Right lung (tissue), 5 donors: ENCODE data around the gene MRPL23. TPM values are rescaled to one million over a fixed set of nuclear protein-coding genes. Genes with fewer than 3 reads are reported as not detected.

Source experiments
- DNase-seq, 2 donors: peaks; one replicate each; pipeline ENCODE4 v3.0.0-alpha.2; 2013
- polyA plus RNA-seq, 5 donors: library from polyadenylated mRNA; unstranded; fragments of 120-200 nt; gene quantifications; one replicate each; pipeline versions ENCODE4 v1.2.1 to v1.2.3, GENCODE V29; 2013; ENCODE audit warnings: inconsistent platforms in 1 of 5, low replicate concordance in 1 of 5; ENCODE audit not compliant: insufficient read length in 5 of 5, insufficient read depth in 1 of 5

Gene MRPL23
- polyA plus RNA-seq, 5 donors: 33.3 to 60.5 (median 54.7) TPM

DNA sequence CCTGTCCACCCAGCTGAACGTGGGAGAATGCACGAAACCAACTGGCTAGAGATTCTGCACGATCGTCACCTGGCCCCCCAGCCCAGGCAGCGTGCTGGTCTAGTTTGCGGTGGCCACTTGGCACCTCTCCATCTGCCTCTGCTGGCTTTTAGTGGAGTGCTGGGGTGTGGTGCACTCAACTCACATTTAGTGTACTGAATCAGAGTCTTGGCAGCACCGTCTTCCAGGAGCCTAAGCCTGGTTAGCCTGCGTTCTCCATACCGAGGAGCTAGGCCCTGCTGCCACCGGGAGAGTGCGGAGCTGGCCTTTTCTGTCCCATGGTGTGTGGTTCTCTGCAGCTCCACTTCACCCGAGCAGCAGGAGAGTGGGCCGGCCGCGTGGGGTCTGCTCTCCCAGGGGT is 2.8 kb downstream of the MRPL23 start:
- no peak for DNase-seq

GRCh38 chr11:1952806-1953482 is 5.8 kb downstream of the MRPL23 start:
- no peak for DNase-seq

DNA sequence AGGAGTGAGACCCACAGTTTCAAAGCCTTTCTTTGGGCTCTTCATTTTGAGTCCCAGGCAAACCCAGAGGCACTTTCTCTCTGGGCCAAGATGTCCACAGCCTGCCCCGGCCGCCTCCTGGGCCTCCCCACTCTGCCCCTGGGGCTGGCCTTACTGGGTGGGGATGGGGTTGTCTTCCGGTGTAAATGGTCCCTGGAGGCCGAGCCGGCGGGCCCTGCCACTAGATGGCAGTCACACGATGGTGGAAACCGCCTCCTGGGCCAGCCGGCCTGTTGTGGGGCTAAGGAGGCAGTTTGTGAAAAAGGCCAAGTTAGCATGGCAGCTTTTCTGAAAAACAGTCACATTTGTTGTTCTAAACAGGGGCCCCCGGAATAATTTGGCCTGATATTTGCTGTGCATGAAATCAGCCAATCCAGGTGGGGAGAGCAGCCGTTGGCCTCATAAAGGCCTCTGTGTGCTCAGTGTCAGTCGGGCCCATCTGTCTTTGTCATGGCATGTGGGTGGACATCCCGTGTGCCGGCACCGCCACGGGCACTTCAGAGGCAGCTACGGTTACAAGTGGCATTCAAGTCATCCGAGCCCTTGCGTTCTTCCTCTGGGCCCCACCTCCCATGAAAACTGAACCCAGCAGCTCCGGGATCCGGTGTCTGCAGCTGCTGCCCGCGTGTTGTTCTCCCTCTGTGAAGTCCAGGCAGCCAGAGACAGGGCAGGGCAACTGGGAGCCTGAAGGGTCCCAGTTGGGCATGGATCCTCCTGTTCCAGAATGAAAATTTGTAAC is 6.5 kb downstream of the MRPL23 start:
- no peak for DNase-seq

GRCh38 chr11:1958367-1958766 is 11.2 kb downstream of the MRPL23 start:
- DNase-seq: no peak

DNA sequence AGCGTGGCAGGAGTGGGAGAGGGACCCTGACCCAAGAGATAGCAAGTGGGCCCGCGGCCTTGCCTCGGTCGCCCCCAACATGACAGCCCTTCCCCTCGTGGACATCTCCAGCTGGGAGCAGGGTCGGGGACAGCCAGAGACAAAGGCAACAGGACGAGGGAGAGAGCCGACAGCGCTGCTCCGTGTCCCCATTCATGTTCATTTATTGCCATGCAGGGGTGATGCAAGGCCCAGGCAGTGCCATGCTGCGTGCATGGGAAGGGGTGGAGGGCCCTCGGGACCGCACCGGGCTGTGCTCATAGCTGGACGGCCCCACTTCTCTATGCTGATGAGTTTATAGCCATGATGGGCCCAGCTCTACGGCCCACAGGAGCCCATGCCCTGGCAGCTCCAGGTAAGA is 12.7 kb downstream of the MRPL23 start:
- no peak for DNase-seq

DNA sequence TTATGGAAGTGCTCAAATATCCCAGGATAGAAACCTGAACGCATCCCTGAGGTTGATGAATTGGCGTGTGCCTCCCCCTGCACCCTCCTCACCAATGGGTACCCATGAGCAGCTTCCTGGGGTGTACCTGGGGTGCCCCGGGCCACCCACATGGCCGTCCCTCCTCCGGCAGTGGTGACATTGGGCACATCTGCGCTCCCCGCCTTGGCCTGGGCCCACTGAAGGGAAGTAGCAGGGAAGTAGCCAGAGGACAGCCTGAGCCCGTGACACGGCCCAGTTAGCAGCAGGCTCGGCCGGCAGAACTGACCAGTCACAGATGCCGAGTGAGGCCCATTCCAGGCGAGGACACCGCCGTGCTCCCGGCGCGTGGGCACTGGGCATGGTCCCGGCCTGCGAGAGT is 16.7 kb downstream of the MRPL23 start:
- no peak for DNase-seq

DNA sequence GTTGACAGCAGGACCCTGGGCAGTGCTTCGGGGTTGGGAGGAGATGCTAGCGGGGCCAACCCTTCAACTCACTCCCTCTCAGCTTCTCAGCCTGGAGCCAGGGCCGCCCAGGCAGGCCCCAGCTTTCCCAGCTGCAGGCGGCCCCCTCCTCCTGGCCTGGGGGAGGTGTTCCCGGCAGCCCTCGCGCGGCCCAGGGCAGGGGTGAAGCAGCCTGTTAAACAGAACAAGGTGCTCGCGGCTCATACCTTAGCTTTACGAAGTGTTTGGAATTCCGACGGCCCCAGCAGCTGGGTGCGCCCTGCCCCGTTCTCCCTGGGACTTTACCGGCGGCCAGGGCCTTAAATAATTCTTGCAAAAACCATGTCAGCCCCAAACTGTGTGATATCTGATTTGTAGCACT is 17.2 kb downstream of the MRPL23 start:
- DNase-seq: no peak

- no peak for DNase-seq
These were observed 17.8 kb downstream of the MRPL23 start for GRCh38 chr11:1964955-1965354.

DNA sequence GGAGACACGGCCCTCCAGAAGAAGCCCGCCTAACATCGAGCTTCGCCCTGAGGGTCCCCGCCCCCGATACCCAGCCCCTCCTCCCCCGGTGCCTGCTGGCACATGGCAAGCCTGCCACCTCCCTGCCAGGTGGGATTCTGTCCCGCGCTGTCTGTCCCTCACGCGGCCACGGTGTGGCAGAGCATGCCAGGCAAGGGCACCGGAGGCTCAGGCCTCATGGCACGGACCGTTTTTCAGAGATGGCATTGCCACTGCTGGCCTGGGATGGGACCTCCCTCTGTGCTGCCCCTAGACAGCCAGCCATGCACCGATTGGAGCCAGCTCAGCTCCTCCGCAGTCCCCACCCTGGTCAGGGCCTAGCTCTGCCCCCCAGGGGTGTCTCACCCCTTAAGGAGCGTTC is 19.4 kb downstream of the MRPL23 start:
- no peak for DNase-seq

DNA sequence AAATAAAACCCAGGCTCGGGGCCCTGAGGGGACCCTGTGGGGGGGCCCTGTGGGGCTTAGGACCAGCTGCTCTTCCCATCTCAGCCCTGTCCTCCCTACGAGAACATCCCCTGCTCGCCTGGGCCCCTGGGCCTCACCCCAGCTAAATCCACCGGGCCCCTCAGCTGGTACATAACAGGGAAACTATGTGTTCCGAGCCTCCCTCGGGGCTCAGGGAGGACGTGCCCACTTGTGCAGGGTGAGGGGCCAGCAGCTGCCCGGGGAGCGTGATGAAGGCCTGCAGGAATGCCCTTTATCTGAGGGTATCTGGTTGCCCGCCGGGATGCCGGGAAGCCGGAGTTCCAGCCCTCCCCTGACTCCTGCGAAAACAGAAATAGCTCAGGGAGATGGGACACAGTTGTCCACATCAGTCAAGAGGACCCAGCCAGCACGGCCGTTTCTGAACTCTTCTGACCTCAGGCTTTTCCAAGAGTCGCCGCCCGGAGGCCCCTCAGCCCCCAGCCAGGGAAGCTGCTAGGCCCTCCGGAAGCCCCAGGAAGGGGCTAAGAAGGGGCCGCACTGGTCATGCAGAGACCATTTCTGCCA is 20.6 kb downstream of the MRPL23 start:
- no peak for DNase-seq

DNA sequence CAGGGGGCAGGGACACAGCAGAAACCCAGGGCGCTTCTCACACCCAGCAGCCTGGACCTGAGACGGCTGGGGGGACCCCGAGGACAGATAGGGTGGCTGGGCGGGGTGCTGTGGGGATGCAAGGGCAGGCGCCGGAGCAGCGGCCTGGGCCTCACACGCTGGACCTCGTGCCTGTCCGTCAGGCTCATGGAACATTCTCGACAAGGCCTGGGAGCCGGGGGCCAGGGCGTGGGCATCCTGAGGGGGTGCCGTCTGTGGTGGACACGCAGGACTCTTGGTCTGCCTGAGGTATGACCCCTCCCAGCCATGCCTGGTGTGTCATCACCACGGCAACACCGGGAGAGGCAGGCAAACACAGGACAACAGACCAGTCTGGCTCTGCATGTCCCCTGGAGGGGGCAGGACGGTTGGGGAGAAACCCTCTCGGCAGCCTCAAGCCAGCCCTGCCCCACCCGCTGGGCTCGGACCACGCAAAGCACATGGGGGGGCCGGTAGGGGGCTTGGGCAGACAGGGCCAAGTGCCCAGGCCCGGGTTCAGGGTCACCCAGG is 21.4 kb downstream of the MRPL23 start:
- DNase-seq: no peak

GRCh38 chr11:1969035-1969434 is 21.9 kb downstream of the MRPL23 start:
- no peak for DNase-seq

DNA sequence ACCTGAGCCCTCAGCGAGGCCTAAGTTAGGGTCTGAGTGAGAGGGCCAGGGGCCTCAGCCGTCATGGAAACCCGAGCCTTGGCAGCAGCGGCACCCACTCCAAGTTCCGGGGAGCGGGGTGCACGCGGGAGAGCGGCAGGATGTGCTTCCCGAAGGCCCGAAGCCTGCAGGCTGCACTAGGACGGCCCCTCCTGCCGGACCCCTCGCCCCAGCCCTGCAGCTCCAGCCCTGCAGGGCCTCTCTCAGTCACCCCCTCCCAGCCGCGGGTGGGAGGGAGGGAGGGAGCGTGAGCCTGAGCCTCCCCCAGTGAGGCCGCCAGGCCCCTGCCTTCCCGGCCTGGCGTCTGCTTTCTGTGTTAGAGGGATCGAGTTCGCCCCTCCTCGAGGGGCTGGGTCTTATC is 22.6 kb downstream of the MRPL23 start:
- no peak for DNase-seq

DNA sequence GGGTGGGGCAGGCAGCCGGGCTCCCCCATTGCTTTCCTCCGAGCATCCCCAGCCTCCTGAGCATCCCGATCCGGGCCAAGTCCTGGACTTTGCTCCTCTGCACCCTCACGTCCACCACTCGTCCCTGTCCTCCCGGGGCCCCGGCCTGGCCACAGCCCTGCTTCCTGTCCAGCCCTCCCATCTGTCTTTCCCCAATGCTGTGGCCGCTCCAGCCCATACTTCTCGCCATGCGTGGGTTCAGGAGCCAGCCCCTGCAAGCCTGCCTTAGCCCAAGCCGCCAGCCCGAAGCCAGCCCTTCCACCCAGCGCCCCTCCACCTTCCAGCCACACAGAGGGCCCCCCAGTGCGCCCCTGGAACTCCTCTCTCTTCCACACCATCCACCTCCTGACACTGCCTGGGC is 23.8 kb downstream of the MRPL23 start:
- DNase-seq: no peak

- no peak for DNase-seq
These were observed 28.1 kb downstream of the MRPL23 start for GRCh38 chr11:1975185-1975584.

GRCh38 chr11:1978720-1979473 is 31.8 kb downstream of the MRPL23 start:
- no peak for DNase-seq

DNA sequence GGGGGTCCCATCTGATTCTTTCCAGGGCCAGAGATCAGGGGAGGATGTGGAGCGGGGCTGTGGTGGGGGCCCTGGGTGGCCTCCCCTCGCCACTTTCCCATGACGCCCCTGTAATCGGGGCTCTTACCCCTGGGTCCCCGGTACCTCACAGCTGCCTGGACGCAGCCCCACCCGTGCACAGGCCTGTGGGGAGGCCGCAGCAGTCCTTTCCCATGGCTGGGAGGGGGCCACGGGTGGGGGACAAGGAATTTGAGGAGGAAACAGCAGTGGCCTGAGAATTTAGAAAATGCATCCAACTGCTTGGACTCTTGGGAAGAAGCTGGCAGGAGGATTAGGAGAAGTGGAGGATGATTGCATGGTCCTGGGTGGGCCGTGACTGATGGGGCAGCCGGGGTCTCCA is 32.5 kb downstream of the MRPL23 start:
- DNase-seq: no peak

DNA sequence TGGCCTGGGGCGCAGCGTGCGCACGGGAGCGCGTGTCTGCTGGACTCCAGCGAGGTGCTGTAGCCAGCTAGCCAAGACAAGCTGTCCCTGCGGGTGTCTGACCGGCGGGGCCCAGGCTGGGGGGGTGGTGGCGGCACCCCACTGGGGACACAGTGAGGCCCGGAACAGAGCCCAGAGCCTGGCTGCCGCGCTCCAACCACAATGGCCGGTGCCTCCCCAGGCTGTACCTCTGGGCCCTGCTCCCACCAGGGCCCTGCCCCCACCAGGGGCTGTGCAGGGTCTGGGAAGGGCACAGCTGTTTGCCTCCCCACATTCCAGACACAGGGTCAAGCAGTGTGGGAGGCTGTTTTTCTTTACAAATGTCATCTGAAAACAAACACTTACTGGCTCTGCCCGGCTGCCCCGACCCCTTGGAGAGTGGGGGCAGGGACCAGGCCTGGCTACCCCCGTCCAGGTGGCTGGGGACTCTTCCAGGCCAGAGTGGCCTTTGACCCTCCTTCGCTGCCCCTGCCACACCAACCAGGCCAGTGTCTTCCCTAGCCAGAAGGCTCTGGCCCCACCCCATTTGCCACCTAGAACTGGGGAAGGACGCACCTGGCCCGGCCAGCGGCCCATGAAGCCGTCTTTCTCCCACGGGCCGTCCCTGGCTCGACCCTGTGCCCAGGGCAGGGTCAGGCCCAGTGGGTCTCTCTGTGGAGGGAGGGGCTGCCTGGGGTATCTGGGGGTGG is 35.9 kb downstream of the MRPL23 start:
- DNase-seq: no peak

GRCh38 chr11:1983601-1983961 is 36.4 kb downstream of the MRPL23 start:
- no peak for DNase-seq

DNA sequence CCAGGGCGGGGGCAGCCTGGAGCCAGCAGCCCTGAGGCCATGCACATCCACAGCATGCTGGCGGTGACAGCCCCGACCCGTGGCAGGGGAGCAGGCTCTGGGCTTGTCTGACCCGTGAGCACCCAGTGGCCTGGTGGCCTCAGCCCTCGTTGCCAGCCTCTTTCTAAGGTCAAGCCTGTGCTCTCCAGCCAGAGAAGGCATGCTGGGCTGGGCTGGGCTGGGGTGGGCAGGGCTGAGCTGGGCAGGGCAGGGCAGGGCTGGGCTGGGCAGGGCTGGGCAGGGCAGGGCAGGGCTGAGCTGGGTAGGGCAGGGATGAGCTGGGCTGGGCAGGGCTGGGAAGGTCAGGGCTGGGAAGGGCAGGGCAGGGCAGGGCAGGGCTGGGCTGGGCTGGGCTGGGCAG is 39.9 kb downstream of the MRPL23 start:
- DNase-seq: no peak

- no peak for DNase-seq
These were observed 41.0 kb downstream of the MRPL23 start for GRCh38 chr11:1988174-1988573.
